ENCODE results near the gene TIRAP. TPM values are rescaled to one million over a fixed set of nuclear protein-coding genes. Genes with fewer than 3 reads are reported as not detected.

Gene TIRAP
- total and polyA plus RNA-seq, 3 donors from 2014 or later = 3.6 to 5.9 (median 5.7) TPM

DNA sequence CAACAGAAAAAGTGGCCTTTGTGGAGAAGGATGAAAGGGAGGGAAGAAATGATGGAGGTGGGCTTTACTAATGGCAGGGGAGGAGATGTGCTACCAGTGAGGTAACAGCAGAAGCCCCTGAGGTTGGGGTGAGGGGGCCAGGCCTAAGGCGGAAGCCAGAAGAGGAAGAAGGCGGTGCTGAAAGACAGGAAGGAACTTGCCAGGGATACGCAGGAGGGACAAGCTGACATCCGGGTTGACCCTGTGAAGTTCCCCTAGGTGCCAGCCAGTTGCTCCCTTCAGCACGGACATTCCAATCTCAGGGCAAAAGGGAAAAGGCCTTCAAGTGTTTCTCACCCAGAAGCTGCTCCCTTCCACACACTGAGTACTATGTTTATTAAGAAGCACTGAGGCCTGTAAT lies 2.3 kb upstream of the TIRAP start:
- intact Hi-C loops (cut with DNase I; ENCODE audit: low total_unique reads) = no loop called here
- TF ChIP-seq, protein P1, sequence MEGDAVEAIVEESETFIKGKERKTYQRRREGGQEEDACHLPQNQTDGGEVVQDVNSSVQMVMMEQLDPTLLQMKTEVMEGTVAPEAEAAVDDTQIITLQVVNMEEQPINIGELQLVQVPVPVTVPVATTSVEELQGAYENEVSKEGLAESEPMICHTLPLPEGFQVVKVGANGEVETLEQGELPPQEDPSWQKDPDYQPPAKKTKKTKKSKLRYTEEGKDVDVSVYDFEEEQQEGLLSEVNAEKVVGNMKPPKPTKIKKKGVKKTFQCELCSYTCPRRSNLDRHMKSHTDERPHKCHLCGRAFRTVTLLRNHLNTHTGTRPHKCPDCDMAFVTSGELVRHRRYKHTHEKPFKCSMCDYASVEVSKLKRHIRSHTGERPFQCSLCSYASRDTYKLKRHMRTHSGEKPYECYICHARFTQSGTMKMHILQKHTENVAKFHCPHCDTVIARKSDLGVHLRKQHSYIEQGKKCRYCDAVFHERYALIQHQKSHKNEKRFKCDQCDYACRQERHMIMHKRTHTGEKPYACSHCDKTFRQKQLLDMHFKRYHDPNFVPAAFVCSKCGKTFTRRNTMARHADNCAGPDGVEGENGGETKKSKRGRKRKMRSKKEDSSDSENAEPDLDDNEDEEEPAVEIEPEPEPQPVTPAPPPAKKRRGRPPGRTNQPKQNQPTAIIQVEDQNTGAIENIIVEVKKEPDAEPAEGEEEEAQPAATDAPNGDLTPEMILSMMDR (IDR thresholded peaks at IDR 0.05) = no peak
- TF ChIP-seq POLR2A (IDR thresholded peaks at IDR 0.05) = no peak
- Histone ChIP-seq H3K27me3 (no peaks in the 10 kb centered on the region), H3K4me1 (peaks cover 7% of the 10 kb centered on the region), H3K9me3 (no peaks in the 10 kb centered on the region), H3K36me3 (ENCODE audit: low read depth, missing control alignments) (no peaks in the 10 kb centered on the region), H3K4me3 (no peak overlapping the region), H3K27ac (no peak overlapping the region)
- WGBS, 2 donors = 76 to 88% methylated on average over 5 of the region's 5 CpGs
- DNase-seq = no peak

DNA sequence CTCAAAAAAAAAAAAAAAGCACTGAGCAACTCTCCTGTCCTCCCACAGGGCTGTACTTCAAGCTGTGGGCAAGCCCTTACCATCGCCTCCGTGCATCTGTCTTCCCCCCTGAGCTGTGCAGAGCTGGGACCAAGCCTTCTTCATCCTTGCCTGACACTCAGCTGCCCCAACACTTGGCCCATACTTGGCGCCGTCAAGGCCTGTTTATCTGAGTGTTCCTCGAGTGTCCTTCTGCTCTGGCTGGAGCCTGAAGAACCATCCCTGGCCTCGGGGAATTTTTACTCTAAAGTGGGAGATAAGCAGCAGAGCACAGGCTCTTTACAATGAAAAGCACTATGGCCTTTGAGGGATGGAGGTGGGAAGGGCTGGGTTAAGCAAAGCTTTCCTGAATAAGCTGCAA lies 1.6 kb upstream of the TIRAP start:
- Histone ChIP-seq H3K4me3 (no peak overlapping the region), H3K36me3 (ENCODE audit: low read depth, missing control alignments) (no peaks in the 10 kb centered on the region), H3K9me3 (no peaks in the 10 kb centered on the region), H3K27ac (no peak overlapping the region), H3K4me1 (peaks cover 7% of the 10 kb centered on the region), H3K27me3 (no peaks in the 10 kb centered on the region)
- no peak for DNase-seq
- TF ChIP-seq POLR2A (IDR thresholded peaks at IDR 0.05) = no peak
- TF ChIP-seq, protein P1 (IDR thresholded peaks at IDR 0.05) = no peak
- intact Hi-C loops (cut with DNase I; ENCODE audit: low total_unique reads) = no loop called here
- WGBS, 2 donors = 40 to 60% methylated on average over 6 of the region's 6 CpGs

DNA sequence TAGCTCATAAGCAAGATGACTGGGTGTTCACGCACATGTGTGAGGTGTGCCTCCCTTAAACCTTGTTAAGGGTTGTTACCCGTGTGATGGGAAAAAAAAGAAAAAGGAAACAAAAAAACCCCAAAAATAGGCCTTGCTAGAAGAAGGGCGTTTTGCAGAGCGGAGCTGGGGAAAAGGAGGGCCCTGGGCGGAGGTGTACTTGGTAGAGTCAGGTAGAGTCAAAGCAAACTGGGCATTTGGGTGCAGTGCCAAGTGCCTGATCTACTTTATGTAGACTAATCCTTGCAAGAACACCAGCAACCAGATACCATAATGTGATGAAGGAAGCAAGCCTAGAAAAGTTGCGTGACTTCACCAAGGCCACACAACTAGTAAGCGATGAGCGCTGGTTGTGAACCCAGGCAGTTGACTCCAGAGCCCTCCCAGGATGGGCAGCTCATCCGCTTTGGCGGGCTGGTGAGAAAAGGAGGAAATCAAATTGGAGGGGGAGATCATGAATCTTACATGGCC lies 1.2 kb upstream of the TIRAP start:
- peaks cover 7% of the 10 kb centered on the region for H3K4me1 ChIP-seq
- no peaks in the 10 kb centered on the region for H3K36me3 ChIP-seq (ENCODE audit: low read depth, missing control alignments)
- intact Hi-C loops (cut with DNase I; ENCODE audit: low total_unique reads) = no loop called here
- H3K27ac ChIP-seq = peak overlapping the region; percentile 71 to 78
- no peaks in the 10 kb centered on the region for H3K27me3 ChIP-seq
- no peak for TF ChIP-seq POLR2A (IDR thresholded peaks at IDR 0.05)
- TF ChIP-seq, protein P1 (IDR thresholded peaks at IDR 0.05) = no peak
- DNase-seq = no peak
- H3K9me3 ChIP-seq = no peaks in the 10 kb centered on the region
- no peak overlapping the region for H3K4me3 ChIP-seq
- WGBS, 2 donors = 68 to 72% methylated on average over 10 of the region's 10 CpGs

DNA sequence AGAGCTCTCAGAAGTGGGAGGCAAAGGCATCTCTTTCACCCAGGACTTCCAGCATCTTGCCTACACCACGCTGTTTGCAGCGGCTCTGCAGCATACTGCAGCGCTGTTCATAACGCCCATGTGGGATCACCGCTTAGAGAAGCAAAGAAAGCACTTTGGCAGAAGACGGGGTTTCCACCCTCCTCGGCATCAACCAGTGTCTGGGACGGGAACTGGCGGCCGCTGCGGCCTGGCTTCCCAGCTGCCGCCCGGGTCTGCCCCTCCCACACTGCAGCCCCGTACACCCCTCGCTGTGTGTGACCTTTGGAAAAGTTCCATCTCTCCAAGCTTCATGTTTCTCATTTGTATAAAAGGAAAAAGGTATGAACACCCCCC lies 545 bp upstream of the TIRAP start:
- Histone ChIP-seq H3K9me3 (no peaks in the 10 kb centered on the region), H3K36me3 (ENCODE audit: low read depth, missing control alignments) (no peaks in the 10 kb centered on the region), H3K4me1 (peaks cover 7% of the 10 kb centered on the region), H3K4me3 (peak overlapping the region; percentile 71 to 77), H3K27me3 (no peaks in the 10 kb centered on the region), H3K27ac (peak overlapping the region; percentile 71 to 78)
- WGBS, 2 donors = 0 to 1% methylated on average over 14 to 15 of the region's 15 CpGs
- intact Hi-C loops (cut with DNase I; ENCODE audit: low total_unique reads) = no loop called here
- DNase-seq = peak; percentile 63
- TF ChIP-seq, protein P1 (IDR thresholded peaks at IDR 0.05) = no peak
- TF ChIP-seq POLR2A (IDR thresholded peaks at IDR 0.05) = no peak

DNA sequence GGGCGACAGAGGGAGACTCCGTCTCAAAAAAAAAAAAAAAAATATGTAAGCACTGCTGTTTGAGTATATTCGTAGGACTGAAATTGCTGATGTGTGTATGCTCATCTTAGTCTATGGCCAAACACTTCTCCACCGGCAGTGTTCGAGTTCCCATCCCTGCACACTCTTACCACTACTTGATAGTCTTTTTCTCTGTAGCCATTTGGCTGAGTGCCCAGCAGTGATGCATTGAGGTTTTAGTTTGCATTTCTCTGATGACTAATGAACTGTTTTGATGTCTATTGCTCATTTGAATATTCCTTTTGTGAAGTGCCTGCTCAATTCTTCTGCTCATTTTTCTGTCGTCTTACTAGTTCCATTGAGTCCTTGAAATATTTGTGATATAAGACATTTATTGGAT lies 1.9 kb downstream of the TIRAP start:
- Histone ChIP-seq H3K4me3 (no peak overlapping the region), H3K27ac (no peak overlapping the region), H3K4me1 (peaks cover 7% of the 10 kb centered on the region), H3K9me3 (no peaks in the 10 kb centered on the region), H3K27me3 (no peaks in the 10 kb centered on the region), H3K36me3 (ENCODE audit: low read depth, missing control alignments) (no peaks in the 10 kb centered on the region)
- no peak for DNase-seq
- 67 to 71% methylated on average over 6 of the region's 6 CpGs for WGBS, 2 donors
- TF ChIP-seq, protein P1 (IDR thresholded peaks at IDR 0.05) = no peak
- no peak for TF ChIP-seq POLR2A (IDR thresholded peaks at IDR 0.05)
- intact Hi-C loops (cut with DNase I; ENCODE audit: low total_unique reads) = no loop called here

Data from testis (tissue), 3 donors.